GM19193 (cell line): ENCODE measurements around the gene BRCA2.

Experiments
- POLR2A ChIP-seq: IDR thresholded peaks from 4 replicates; pipeline ENCODE4 v1.6.1; 2011; ENCODE audit not compliant: insufficient read depth, insufficient read length; ENCODE audit errors: extremely low read depth

BRCA2 gene

DNA sequence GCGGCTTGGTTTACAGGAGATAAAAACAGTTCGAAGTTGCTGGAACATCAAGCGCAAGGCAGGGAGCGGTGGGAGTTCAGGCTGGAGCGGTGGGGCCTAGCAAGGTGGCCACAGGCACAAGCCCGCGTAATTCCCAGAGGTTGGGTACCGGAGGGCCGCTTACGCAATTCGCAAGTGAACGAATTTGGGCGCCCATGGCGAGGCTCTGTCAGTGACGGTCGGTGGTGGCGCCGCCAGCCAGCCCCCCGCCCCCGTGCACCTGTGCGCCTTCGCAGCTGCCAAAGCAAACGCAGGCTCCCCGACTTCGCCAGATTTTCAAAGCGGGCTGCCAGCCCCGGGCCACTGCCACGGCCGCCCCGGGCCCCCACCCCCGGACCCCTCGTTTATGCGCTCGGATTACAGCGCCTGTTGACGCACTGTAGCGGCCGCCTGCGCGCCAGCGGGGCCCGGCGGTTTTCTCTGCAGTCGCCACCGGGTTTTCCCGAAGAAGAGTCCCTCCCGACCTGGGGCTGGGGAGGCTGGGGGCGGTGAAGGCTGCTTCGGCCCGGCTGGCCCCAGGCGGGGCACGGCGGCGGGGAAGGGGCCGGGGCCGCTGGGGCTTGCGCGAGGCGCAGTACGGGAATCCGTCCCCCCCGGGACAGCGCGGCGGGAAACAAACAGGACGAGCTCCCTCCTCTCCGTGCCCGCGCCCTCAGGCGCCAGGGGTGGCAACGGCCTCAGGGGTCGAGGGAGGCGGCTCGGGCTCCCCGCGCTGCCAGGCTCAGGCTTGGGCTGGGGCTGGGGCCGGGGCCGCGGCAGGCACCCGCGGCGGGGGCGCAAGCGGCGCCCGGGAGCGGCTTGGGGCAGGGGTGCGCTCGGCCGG lies 111.9 kb downstream of the BRCA2 start:
- peak; percentile 43 for TF ChIP-seq POLR2A

DNA sequence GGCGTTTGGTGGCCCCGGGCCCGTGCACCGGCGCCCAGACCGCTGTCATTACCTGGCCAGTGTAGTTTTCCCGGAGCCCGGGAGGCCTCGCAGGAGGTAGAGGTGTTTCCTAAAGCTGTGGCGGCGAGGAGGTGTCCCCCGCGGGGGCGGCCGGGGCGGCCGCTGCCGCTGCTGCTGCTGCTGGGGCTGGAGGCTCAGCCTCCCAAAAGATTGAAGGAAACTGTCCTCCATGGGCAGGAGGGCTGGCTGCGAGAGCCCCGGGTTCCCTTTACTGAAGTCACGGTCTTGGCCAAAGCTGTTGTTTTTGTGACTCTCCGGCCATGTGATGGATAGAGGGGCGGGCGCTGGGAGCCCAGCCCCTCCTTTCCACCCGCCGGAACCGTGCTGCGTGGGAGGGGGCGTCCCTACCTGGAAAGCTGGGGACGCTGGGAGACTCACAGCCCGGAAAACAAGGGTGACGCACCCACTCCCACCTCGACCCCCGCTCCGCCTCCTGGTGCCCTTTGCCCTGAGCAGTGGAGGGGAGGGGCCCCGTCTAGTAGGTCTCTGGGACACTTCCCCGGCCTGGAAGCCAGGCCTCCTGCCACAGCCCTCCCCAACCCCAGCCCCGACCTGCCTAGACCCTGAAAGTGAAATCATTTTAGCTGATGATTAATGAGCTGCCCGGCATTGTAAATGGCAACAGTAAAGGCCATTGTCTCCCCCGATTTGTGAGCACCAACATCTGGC lies 112.7 kb downstream of the BRCA2 start, which contains the start of gene N4BP2L1:
N4BP2L1 (minus strand) TSS at position 279 of the 729 bp plus-strand sequence; CDS start at position 231, 48 bp downstream.
- peak; percentile 90 for TF ChIP-seq POLR2A

DNA sequence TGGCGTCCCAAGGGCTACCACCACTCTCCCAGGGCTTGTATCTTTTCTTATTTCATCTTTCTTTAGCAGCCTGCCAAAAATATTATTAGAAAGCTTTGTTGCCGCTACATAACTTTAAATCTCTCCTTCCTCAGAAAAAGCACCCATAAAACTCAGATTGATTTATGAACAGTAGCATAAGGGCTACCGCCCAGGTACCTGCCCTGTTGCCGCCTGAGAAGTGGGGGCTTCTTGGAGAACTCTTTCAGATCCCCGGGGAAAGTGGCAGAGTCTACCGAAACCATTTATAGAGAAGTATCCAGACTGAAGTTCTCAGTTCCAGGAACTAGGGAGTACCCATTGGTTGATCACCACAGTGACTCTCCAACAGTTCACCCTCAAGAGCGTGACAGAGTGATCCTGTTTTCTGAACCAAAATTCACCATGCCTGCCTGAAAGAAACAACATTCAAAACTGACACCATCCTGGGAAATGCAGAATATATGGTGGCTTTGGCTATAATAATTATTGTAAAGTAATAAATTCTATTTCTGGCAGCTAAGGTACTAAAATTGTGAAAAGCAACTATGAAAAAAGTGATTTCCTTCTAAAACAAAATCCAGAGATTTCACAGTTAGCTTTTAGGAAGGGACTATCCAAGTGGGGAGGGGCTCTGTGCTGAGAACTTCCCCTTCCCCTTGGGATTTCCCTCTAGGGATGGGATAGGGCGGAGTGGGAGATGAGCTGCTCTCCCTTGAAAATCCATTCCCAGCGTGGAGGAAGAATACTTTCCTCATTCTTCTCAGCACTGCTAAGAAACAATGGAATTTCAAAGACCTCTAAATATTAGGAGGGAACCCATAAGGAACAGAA lies 113.5 kb downstream of the BRCA2 start:
- no peak for TF ChIP-seq POLR2A

DNA sequence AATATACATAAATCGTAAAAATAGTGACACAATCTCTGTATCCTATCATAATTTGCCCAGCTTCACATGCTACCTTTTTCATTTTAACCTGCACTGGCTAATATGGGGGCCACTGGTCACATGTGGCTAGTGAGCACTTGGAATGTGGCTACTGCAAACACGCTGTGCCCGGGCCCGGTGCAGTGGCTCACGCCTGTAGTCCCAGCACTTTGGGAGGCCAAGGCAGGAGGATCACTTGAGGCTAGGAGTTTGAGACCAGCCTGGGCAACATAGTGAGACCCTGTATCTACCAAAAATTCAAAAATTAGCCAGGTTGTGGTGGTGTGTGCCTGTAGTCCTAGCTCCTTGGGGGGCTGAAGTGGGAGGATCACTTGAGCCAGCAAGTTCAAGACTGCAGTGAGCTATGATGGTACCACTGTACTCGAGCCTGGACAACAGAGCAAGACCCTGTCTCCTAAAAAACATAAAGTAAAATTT lies 114.2 kb downstream of the BRCA2 start:
- TF ChIP-seq POLR2A, result no peak

- no peak for TF ChIP-seq POLR2A
These were observed 114.9 kb downstream of the BRCA2 start for GRCh38 chr13:32430018-32430747.

DNA sequence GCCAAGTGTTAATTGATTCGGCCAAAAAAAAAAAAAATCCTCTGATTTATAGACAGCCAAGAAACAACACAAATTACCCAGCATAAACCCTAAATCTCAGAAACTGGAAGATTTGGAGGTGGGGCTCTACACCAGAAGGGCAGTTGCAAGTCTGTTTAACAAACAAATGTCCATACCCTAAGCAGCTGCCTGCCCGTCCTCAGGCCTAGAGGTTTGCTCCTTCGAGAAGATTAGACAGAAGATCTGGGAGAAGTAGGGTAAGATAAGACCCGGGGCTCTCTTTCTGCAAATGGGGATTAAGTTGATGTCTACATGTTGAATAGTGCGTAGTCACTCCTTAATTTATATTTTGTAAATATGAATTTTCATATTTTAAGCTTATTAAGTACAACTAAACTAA lies 116.1 kb downstream of the BRCA2 start:
- no peak for TF ChIP-seq POLR2A

- no peak for TF ChIP-seq POLR2A
These were observed 117.5 kb downstream of the BRCA2 start for GRCh38 chr13:32432856-32433255.

- no peak for TF ChIP-seq POLR2A
These were observed 123.6 kb downstream of the BRCA2 start for GRCh38 chr13:32438871-32439270.

GRCh38 chr13:32443111-32443510 lies 127.8 kb downstream of the BRCA2 start:
- no peak for TF ChIP-seq POLR2A

- no peak for TF ChIP-seq POLR2A
These were observed 130.2 kb downstream of the BRCA2 start for GRCh38 chr13:32445461-32445860.

GRCh38 chr13:32446220-32446619 lies 130.9 kb downstream of the BRCA2 start:
- TF ChIP-seq POLR2A, result no peak

DNA sequence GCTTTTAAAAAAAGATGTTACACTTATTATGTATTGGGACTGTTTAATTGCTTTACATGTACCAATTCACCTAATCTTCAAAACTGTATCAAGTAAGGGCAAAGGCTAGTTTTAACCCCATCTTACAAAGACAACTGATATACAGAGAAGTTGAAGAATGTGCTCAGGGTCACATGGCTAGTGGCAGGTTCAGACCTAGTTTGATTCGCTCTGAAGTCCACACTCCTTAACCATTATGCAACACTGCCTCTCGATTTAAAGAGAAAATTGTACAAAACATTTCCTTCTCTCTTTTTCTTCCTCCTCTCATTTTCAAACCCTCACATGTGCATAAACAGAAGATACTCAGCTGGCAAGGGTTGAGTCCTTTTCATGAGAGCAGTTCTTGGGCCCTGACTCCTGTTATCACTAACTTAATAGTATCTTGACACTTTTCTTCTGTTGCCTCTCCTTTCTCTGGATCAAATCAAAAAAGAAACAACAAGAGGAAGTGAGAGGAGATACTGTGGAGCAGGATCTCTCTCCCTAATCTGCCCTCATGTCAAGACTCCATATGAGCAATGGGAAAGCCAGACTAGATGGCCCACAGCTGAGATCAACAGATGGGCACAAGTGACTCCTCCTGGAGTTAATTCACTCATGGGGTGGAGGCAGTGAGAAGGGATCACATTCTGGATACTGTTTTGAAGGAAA lies 131.6 kb downstream of the BRCA2 start:
- no peak for TF ChIP-seq POLR2A

GRCh38 chr13:32447894-32448623 lies 132.8 kb downstream of the BRCA2 start:
- no peak for TF ChIP-seq POLR2A
